HG03432 (cell line): Measurements from ENCODE around the gene NDUFA11.
"Not testable (repeated sequence)": the region's sequence is repeated elsewhere in the genome, so short reads cannot be mapped to it uniquely, and the experiment has no call there.

Source experiments
- ATAC-seq: cut with Tn5 transposase; IDR thresholded peaks from one replicate; pipeline ENCODE4 v1.9.1; 2021; ENCODE audit warnings: mild to moderate bottlenecking, moderate library complexity; ENCODE audit not compliant: unreplicated experiment

NDUFA11 gene

GRCh38 chr19:5891572-5891937 lies 12.0 kb downstream of the NDUFA11 start:
- no peak for ATAC-seq

GRCh38 chr19:5890099-5890498 lies 13.5 kb downstream of the NDUFA11 start:
- no peak for ATAC-seq

- ATAC-seq = no peak
These were observed 14.2 kb downstream of the NDUFA11 start for GRCh38 chr19:5889288-5889971.

GRCh38 chr19:5884065-5884811 lies 19.4 kb downstream of the NDUFA11 start:
- ATAC-seq = not testable (repeated sequence)

- not testable (repeated sequence) for ATAC-seq
These were observed 20.3 kb downstream of the NDUFA11 start for GRCh38 chr19:5883157-5883873.

GRCh38 chr19:5882421-5882968 lies 21.1 kb downstream of the NDUFA11 start:
- ATAC-seq = no peak

GRCh38 chr19:5881543-5882299 lies 21.9 kb downstream of the NDUFA11 start:
- no peak for ATAC-seq

GRCh38 chr19:5880604-5881078 lies 22.9 kb downstream of the NDUFA11 start:
- no peak for ATAC-seq

GRCh38 chr19:5880196-5880595 lies 23.4 kb downstream of the NDUFA11 start:
- ATAC-seq = no peak

GRCh38 chr19:5877882-5878281 lies 25.7 kb downstream of the NDUFA11 start:
- ATAC-seq = no peak

GRCh38 chr19:5877427-5877826 lies 26.2 kb downstream of the NDUFA11 start:
- no peak for ATAC-seq

GRCh38 chr19:5874496-5874895 lies 29.1 kb downstream of the NDUFA11 start:
- ATAC-seq = not testable (repeated sequence)

GRCh38 chr19:5873617-5874199 lies 29.9 kb downstream of the NDUFA11 start:
- no peak for ATAC-seq

GRCh38 chr19:5870986-5871394 lies 32.6 kb downstream of the NDUFA11 start:
- ATAC-seq = no peak

GRCh38 chr19:5867201-5868136 lies 36.1 kb downstream of the NDUFA11 start:
- no peak for ATAC-seq

GRCh38 chr19:5865772-5866171 lies 37.8 kb downstream of the NDUFA11 start:
- no peak for ATAC-seq

GRCh38 chr19:5864725-5865486 lies 38.7 kb downstream of the NDUFA11 start:
- ATAC-seq = no peak

- ATAC-seq = no peak
These were observed 39.4 kb downstream of the NDUFA11 start for GRCh38 chr19:5864013-5864720.
